B cell (primary cell): Measurements from ENCODE around the gene SFXN4. TPM values are rescaled to one million over a fixed set of nuclear protein-coding genes. Genes with fewer than 3 reads are reported as not detected.
A peak's percentile ranks its signal among the peaks of the same experiment; 100 is the strongest.

Source experiments
- ATAC-seq: fragments of 200-7000 bp; cut with Tn5 transposase; one replicate; pipeline ENCODE4 v1.10.0; 2021; ENCODE audit warnings: low read depth, mild to moderate bottlenecking, moderate number of reproducible peaks, moderate library complexity
- CTCF ChIA-PET: fragments of 350-600 bp; sonication (Branson Sonifier 250); formaldehyde crosslinking; loops from one replicate; lab custom pipeline; 2021; ENCODE audit warnings: antibody characterized with exemption, inconsistent platforms; lab: Charles Lee
- POLR2A ChIA-PET: fragments of 350-600 bp; sonication (Branson Sonifier 250); formaldehyde crosslinking; loops from one replicate; lab custom pipeline; 2021; ENCODE audit warnings: antibody characterized with exemption; lab: Charles Lee
- DNase-seq: peaks from one replicate; pipeline ENCODE4 v3.0.0; 2013
- H2AFZ ChIP-seq: 2 replicates; pipeline ENCODE4 v1.6.1; 2012; ENCODE audit warnings: mild to moderate bottlenecking, low read depth, low read length; ENCODE audit not compliant: insufficient read depth, poor library complexity, severe bottlenecking
- H3K27ac ChIP-seq, 2 donors: 1 replicate in 1 of 2; 2 replicates in 1 of 2; pipeline ENCODE4 v1.5.1; 2012 to 2013; ENCODE audit warnings: low read length in 2 of 2, mild to moderate bottlenecking in 2 of 2, moderate library complexity in 1 of 2
- H3K27me3 ChIP-seq, 4 experiments: fragments of 200-600 bp in 1 of 4; sonication (generic) in 1 of 4; replicated peaks in 1 of 4; 1 replicate in 2 of 4; 2 replicates in 2 of 4; pipeline versions ENCODE4 v1.6.1 to v1.7.0; 2013 to 2016; ENCODE audit warnings: low read length in 3 of 4, mild to moderate bottlenecking in 2 of 4, mixed read lengths in 1 of 4, moderate library complexity in 1 of 4; ENCODE audit not compliant: insufficient read depth in 4 of 4, control insufficient read depth in 3 of 4; ENCODE audit errors: control extremely low read depth in 1 of 4
- H3K36me3 ChIP-seq, 2 experiments: replicated peaks in 1 of 2; 1 replicate in 1 of 2; 2 replicates in 1 of 2; pipeline versions ENCODE4 v1.6.1 to v1.7.1; 2013; ENCODE audit warnings: low read length in 1 of 2; ENCODE audit not compliant: insufficient read depth in 2 of 2, control insufficient read depth in 1 of 2; ENCODE audit errors: control extremely low read depth in 1 of 2, extremely low read depth in 1 of 2
- H3K4me1 ChIP-seq, 2 donors: fragments of 200-600 bp in 1 of 2; sonication (generic) in 1 of 2; 1 replicate in 1 of 2; 2 replicates in 1 of 2; pipeline versions ENCODE4 v1.5.1 to v1.6.1; 2013 to 2017; ENCODE audit warnings: low read length in 2 of 2; ENCODE audit not compliant: control insufficient read depth in 2 of 2, insufficient read depth in 2 of 2
- H3K4me2 ChIP-seq: replicated peaks from 2 replicates; pipeline ENCODE3; 2012; ENCODE audit warnings: mild to moderate bottlenecking, low read depth, low read length; ENCODE audit not compliant: poor library complexity, severe bottlenecking
- H3K4me3 ChIP-seq, 5 experiments: fragments of 200-600 bp in 1 of 5; sonication (generic) in 1 of 5; 1 replicate in 3 of 5; 2 replicates in 2 of 5; pipeline versions ENCODE4 v1.5.1 to v1.7.0; 2011 to 2016; ENCODE audit warnings: low read length in 4 of 5, mild to moderate bottlenecking in 4 of 5, low read depth in 2 of 5, control low read depth in 1 of 5, moderate library complexity in 1 of 5; ENCODE audit not compliant: insufficient read depth in 1 of 5; ENCODE audit errors: control extremely low read depth in 1 of 5, extremely low read depth in 1 of 5
- H3K79me2 ChIP-seq: fragments of 200-600 bp; sonication (generic); one replicate; pipeline ENCODE4 v1.6.0; 2016; ENCODE audit warnings: low read length; ENCODE audit not compliant: control insufficient read depth, insufficient read depth
- H3K9ac ChIP-seq: fragments of 200-600 bp; sonication (generic); 2 replicates; pipeline ENCODE4 v1.6.1; 2017; ENCODE audit warnings: mild to moderate bottlenecking, low read length, moderate library complexity
- H3K9me3 ChIP-seq, 3 donors: one replicate each; pipeline versions ENCODE4 v1.6.1 to v1.7.1; 2013; ENCODE audit warnings: low read length in 2 of 3; ENCODE audit not compliant: control insufficient read depth in 2 of 3, insufficient read depth in 1 of 3; ENCODE audit errors: control extremely low read depth in 1 of 3
- H4K20me1 ChIP-seq: 2 replicates; pipeline ENCODE4 v1.6.0; 2012; ENCODE audit warnings: mild to moderate bottlenecking, low read length; ENCODE audit not compliant: insufficient read depth, control insufficient read depth, poor library complexity, severe bottlenecking
- H3K27ac Mint-ChIP-seq: one replicate; pipeline ENCODE4 v1.8.0; 2021; ENCODE audit warnings: mixed read lengths
- H3K27me3 Mint-ChIP-seq: one replicate; pipeline ENCODE4 v1.8.0; 2021; ENCODE audit warnings: mixed read lengths
- H3K4me1 Mint-ChIP-seq: one replicate; pipeline ENCODE4 v1.8.0; 2021; ENCODE audit warnings: mixed read lengths
- H3K4me3 Mint-ChIP-seq: one replicate; pipeline ENCODE4 v1.8.0; 2021; ENCODE audit warnings: mixed read lengths
- H3K9me3 Mint-ChIP-seq: one replicate; pipeline ENCODE4 v1.8.0; 2022; ENCODE audit warnings: mixed read lengths; ENCODE audit not compliant: insufficient read depth
- CTCF ChIP-seq: fragments of 200-600 bp; IDR thresholded peaks from one replicate; pipeline ENCODE4 v1.8.0; 2022; ENCODE audit warnings: antibody characterized with exemption, mild to moderate bottlenecking
- EZH2 ChIP-seq: IDR thresholded peaks from 2 replicates; pipeline ENCODE4 v1.6.1; 2012; ENCODE audit warnings: borderline replicate concordance, low read depth, mild to moderate bottlenecking, moderate library complexity, low read length; ENCODE audit not compliant: insufficient read depth, poor library complexity, severe bottlenecking
- WGBS: methylation state at CpG from one replicate; pipeline ENCODE4 v1.1.5; 2013; ENCODE audit warnings: missing lambda C conversion rate; ENCODE audit not compliant: insufficient coverage; 5-methylcytosine and 5-hydroxymethylcytosine counted together
- intact Hi-C: fragments of 100-400 bp; cut with micrococcal nuclease; formaldehyde crosslinking; loops from one replicate; pipeline ENCODE4 v1.10.0; 2022
- polyA plus RNA-seq: library from polyadenylated mRNA; depleted of rRNA; stranded (reverse); fragments of >200 nt; gene quantifications from 2 replicates; pipeline ENCODE4 v1.2.3, GENCODE V29; 2012
- total RNA-seq, 2 donors: library from RNA; stranded (reverse); fragments of 120-200 nt in 1 of 2; gene quantifications; 1 replicate in 1 of 2; 2 replicates in 1 of 2; pipeline versions ENCODE4 v1.2.3 to v1.2.4, GENCODE V29; 2013 to 2022

SFXN4 gene
- total and polyA plus RNA-seq, 2 donors (not counting 1 experiment from before 2014, with no cell fraction given) = 9.8 to 15.4 TPM

- Histone ChIP-seq H3K9ac (peak overlapping the region; percentile 91), H3K9me3 (no peaks in the 10 kb centered on the region), H3K4me1 (peaks cover 41 to 57% of the 10 kb centered on the region in 2 donors), H3K4me3 (peak overlapping the region; percentile 44 to 94 (median 74)), H3K27ac (peak overlapping the region; percentile 73 to 83), H2AFZ (peak overlapping the region; percentile 63), H3K79me2 (peaks cover 55% of the 10 kb centered on the region), H3K4me2 (peak overlapping the region; percentile 85), H3K27me3 (no peaks in the 10 kb centered on the region), H4K20me1 (no peaks in the 10 kb centered on the region), H3K36me3 (peaks cover 1 to 4% of the 10 kb centered on the region in 2 experiments)
- DNase-seq (peak; percentile 80), ATAC-seq (peak; percentile 6)
- Mint-ChIP-seq H3K4me3 (peak overlapping the region; percentile 95), H3K27me3 (no peaks in the 10 kb centered on the region), H3K27ac (peak overlapping the region; percentile 91), H3K4me1 (peaks cover 56% of the 10 kb centered on the region), H3K9me3 (no peaks in the 10 kb centered on the region)
- intact Hi-C loops = loop anchor here (1.0 to 5.0 kb wide), 2 partner anchors 62 to 648 kb away; no protein-coding TSS in a partner anchor
- 7% methylated on average over 10 of the region's 15 CpGs for WGBS
- ChIA-PET POLR2A (interaction anchor here (0.6 to 2.1 kb wide), 8 partner anchors 59 to 280 kb away, joined by 3 to 11 read pairs (median 4); no protein-coding TSS in a partner anchor), CTCF (interaction anchor here (0.5 to 5.1 kb wide), 43 partner anchors 9 to 334 kb away, joined by 3 to 118 read pairs (median 4); partner anchors contain the start of genes RGS10 and SFXN4)
- no peak for TF ChIP-seq EZH2
- peak; percentile 82 for TF ChIP-seq CTCF
These were observed 43.7 kb upstream of the SFXN4 start for GRCh38 chr10:119209035-119209735.
